HL-60 (cell line): ENCODE data around the gene COCH.
"Not testable (repeated sequence)": the region's sequence is repeated elsewhere in the genome, so short reads cannot be mapped to it uniquely, and the experiment has no call there.

Source experiments
- CTCF ChIP-seq: IDR thresholded peaks from one replicate; pipeline ENCODE4 v1.5.1; 2011; ENCODE audit warnings: low read length, control low read depth, inconsistent platforms; ENCODE audit not compliant: insufficient read depth
- POLR2AphosphoS5 ChIP-seq: IDR thresholded peaks from 2 replicates; pipeline ENCODE4 v1.6.1; 2012; ENCODE audit warnings: low read depth
- REST ChIP-seq: IDR thresholded peaks from 2 replicates; pipeline ENCODE4 v1.6.1; 2012; ENCODE audit warnings: low read depth; ENCODE audit not compliant: insufficient replicate concordance
- SPI1 ChIP-seq: IDR thresholded peaks from 2 replicates; pipeline ENCODE4 v1.6.1; 2012; ENCODE audit warnings: low read depth, mild to moderate bottlenecking, borderline replicate concordance

GRCh38 chr14:30897121-30897520 lies 22.8 kb downstream of the COCH start:
- not testable (repeated sequence) for TF ChIP-seq REST, POLR2AphosphoS5, SPI1, CTCF
